ENCODE measurements around the gene CNN3. TPM values are rescaled to one million over a fixed set of nuclear protein-coding genes. Genes with fewer than 3 reads are reported as not detected.

Gene CNN3
- total and polyA plus RNA-seq, 4 donors: 43.9 to 87.4 (median 69.6) TPM

- no peak overlapping the region for H3K27ac ChIP-seq (ENCODE audit: low read depth in 1 of 2, low read length in 2 of 2)
- no peak for TF ChIP-seq ZBTB33 (IDR thresholded peaks at IDR 0.05)
- peak; percentile 24 for TF ChIP-seq YY1 (IDR thresholded peaks at IDR 0.05)
- no peaks in the 10 kb centered on the region for H3K27me3 ChIP-seq (ENCODE audit: control insufficient read depth in 4 of 4, insufficient read depth in 4 of 4, low read length in 3 of 4)
- H3K9me3 ChIP-seq (ENCODE audit: control insufficient read depth in 4 of 4, low read length in 3 of 4): no peaks in the 10 kb centered on the region
- no peak for DNase-seq (ENCODE audit: low spot score)
- 56% methylated on average over 5 of the region's 5 CpGs for WGBS
- H3K36me3 ChIP-seq (ENCODE audit: control insufficient read depth in 4 of 4, insufficient read depth in 3 of 4, low read depth in 1 of 4, low read length in 3 of 4): no peaks in the 10 kb centered on the region
- H3K9ac ChIP-seq (ENCODE audit: low read depth in 1 of 2, low read length in 2 of 2): no peak overlapping the region
- no peak overlapping the region for H3K4me3 ChIP-seq (ENCODE audit: low read depth in 1 of 3, low read length in 3 of 3)
- peaks cover 7 to 53% (median 23%) of the 10 kb centered on the region in 4 donors for H3K4me1 ChIP-seq (ENCODE audit: control insufficient read depth in 4 of 4, insufficient read depth in 4 of 4, low read length in 3 of 4)
Observed at GRCh38 chr1:94952539-94952938, 25.6 kb upstream of the CNN3 start.

GRCh38 chr1:94951509-94952208 lies 24.7 kb upstream of the CNN3 start:
- no peak overlapping the region for H3K27ac ChIP-seq (ENCODE audit: low read depth in 1 of 2, low read length in 2 of 2)
- TF ChIP-seq MAX (IDR thresholded peaks at IDR 0.05) (no peak), SP1 (IDR thresholded peaks at IDR 0.05) (no peak), REST (IDR thresholded peaks at IDR 0.05) (no peak), ZBTB33 (IDR thresholded peaks at IDR 0.05) (no peak), CTCF (IDR thresholded peaks at IDR 0.05; ENCODE audit: low read depth, low read length, missing input control) (no peak), RAD21 (IDR thresholded peaks at IDR 0.05) (no peak), YY1 (IDR thresholded peaks at IDR 0.05) (no peak), HNF4G (IDR thresholded peaks at IDR 0.05) (no peak), HNF4A (conservative IDR thresholded peaks at IDR 0.05) (peak in 1 of 2 donors; percentile 9), FOXA1 (IDR thresholded peaks at IDR 0.05) (no peak), RXRA (IDR thresholded peaks at IDR 0.05) (peak in 1 of 2 donors; percentile 7), EGR1 (IDR thresholded peaks at IDR 0.05; ENCODE audit: low read depth in 2 of 2) (no peak), FOXA2 (IDR thresholded peaks at IDR 0.05) (no peak)

More at GRCh38 chr1:94951509-94952208, 24.7 kb upstream of the CNN3 start:
- Histone ChIP-seq H3K9ac (ENCODE audit: low read depth in 1 of 2, low read length in 2 of 2) (no peak overlapping the region), H3K4me1 (ENCODE audit: control insufficient read depth in 4 of 4, insufficient read depth in 4 of 4, low read length in 3 of 4) (peaks cover 7 to 54% (median 23%) of the 10 kb centered on the region in 4 donors), H3K36me3 (ENCODE audit: control insufficient read depth in 4 of 4, insufficient read depth in 3 of 4, low read depth in 1 of 4, low read length in 3 of 4) (no peaks in the 10 kb centered on the region), H3K4me3 (ENCODE audit: low read depth in 1 of 3, low read length in 3 of 3) (no peak overlapping the region), H3K9me3 (ENCODE audit: control insufficient read depth in 4 of 4, low read length in 3 of 4) (no peaks in the 10 kb centered on the region), H3K27me3 (ENCODE audit: control insufficient read depth in 4 of 4, insufficient read depth in 4 of 4, low read length in 3 of 4) (no peaks in the 10 kb centered on the region)
- DNase-seq (ENCODE audit: low spot score): no peak
- 66% methylated on average over 5 of the region's 5 CpGs for WGBS

Data from liver (tissue), 9 donors.